HFFc6 (cell line): ENCODE data around the gene IER2. TPM values are rescaled to one million over a fixed set of nuclear protein-coding genes. Genes with fewer than 3 reads are reported as not detected.

Experiments used
- DNase-seq: peaks from one replicate; pipeline ENCODE4 v3.0.0-alpha.2; 2018
- H3K27ac Mint-ChIP-seq: 2 replicates; pipeline ENCODE4 v1.8.0; 2020; ENCODE audit warnings: mild to moderate bottlenecking, mixed read lengths
- H3K27me3 Mint-ChIP-seq: 2 replicates; pipeline ENCODE4 v1.8.0; 2021; ENCODE audit warnings: mild to moderate bottlenecking, moderate library complexity, mixed read lengths; ENCODE audit not compliant: insufficient read depth
- H3K36me3 Mint-ChIP-seq: 2 replicates; pipeline ENCODE4 v1.8.0; 2021; ENCODE audit warnings: low read depth, mixed read lengths
- H3K4me1 Mint-ChIP-seq: 2 replicates; pipeline ENCODE4 v1.8.0; 2020; ENCODE audit warnings: low read depth, mixed read lengths
- H3K4me3 Mint-ChIP-seq: 2 replicates; pipeline ENCODE4 v1.8.0; 2020; ENCODE audit warnings: mild to moderate bottlenecking, moderate library complexity, mixed read lengths
- H3K9me3 Mint-ChIP-seq: 2 replicates; pipeline ENCODE4 v1.8.0; 2020; ENCODE audit warnings: mild to moderate bottlenecking, mixed read lengths
- total RNA-seq, 6 experiments: library from RNA; stranded (reverse); fragmentation: NEBNext Ultra II Directional; extraction: Animal tissue kit (Norgen Biotek cat#: 25700); gene quantifications; 2 replicates in 1 of 6; 3 replicates in 5 of 6; pipeline ENCODE4 v1.2.3, GENCODE V29; 2021
- TF ChIP-seq, protein P1 (sequence below): fragments of 200-600 bp; sonication (generic); IDR thresholded peaks from 2 replicates; pipeline ENCODE4 v1.5.0; 2021; ENCODE audit warnings: antibody characterized with exemption, mild to moderate bottlenecking

The IER2 gene
- total RNA-seq, 6 experiments from 2014 or later = 68.9 to 91.2 (median 87.7) TPM

- peak; percentile 82 for DNase-seq
- H3K27ac Mint-ChIP-seq = peak overlapping the region; percentile 91
- H3K36me3 Mint-ChIP-seq = peaks cover 3% of the 10 kb centered on the region; the same call in 1 of the 2 replicates
- H3K9me3 Mint-ChIP-seq = no peaks in the 10 kb centered on the region
- peak overlapping the region; percentile 89 for H3K4me3 Mint-ChIP-seq
- H3K4me1 Mint-ChIP-seq = peaks cover 49% of the 10 kb centered on the region
- H3K27me3 Mint-ChIP-seq = no peaks in the 10 kb centered on the region; the same call in 1 of the 2 replicates
- TF ChIP-seq, protein P1, sequence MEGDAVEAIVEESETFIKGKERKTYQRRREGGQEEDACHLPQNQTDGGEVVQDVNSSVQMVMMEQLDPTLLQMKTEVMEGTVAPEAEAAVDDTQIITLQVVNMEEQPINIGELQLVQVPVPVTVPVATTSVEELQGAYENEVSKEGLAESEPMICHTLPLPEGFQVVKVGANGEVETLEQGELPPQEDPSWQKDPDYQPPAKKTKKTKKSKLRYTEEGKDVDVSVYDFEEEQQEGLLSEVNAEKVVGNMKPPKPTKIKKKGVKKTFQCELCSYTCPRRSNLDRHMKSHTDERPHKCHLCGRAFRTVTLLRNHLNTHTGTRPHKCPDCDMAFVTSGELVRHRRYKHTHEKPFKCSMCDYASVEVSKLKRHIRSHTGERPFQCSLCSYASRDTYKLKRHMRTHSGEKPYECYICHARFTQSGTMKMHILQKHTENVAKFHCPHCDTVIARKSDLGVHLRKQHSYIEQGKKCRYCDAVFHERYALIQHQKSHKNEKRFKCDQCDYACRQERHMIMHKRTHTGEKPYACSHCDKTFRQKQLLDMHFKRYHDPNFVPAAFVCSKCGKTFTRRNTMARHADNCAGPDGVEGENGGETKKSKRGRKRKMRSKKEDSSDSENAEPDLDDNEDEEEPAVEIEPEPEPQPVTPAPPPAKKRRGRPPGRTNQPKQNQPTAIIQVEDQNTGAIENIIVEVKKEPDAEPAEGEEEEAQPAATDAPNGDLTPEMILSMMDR = no peak
Measured at GRCh38 chr19:13120817-13121216, 29.4 kb upstream of the IER2 start.

DNA sequence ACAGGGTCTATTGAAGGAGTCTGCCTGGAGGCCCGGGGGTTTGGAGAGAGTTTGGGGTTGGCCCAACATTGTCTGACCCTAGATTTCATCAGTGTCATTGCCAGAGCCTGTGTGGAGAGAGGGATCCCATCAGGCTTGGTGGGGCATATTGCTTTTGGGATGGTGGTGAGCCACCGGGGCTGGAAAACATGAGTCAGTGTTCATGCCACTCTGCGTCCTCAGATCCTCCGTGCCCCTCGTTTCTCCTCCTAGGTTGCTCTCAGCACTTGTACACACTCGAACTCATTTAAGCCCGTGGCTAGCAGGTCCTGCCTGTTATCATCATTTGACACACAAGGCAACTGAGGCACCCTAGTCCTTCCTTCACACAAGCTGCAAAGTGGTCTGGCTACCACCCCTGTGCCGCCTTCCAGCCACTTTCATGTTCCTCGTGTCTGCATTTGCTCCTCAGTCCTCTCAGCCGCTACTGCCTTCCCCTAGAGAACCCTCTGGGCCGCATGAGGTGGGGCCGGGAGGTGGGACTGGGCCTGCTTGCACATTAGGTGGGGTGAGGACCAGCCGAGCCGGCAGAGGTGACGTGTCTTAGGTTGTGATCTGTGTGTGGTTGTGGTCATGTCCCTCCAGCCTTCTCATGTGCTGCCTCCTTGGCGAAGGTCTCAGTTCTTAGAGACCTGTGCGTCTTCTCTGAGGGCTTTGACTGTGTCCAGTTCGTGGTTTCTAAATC is 28.5 kb upstream of the IER2 start:
- TF ChIP-seq, protein P1 = no peak
- Mint-ChIP-seq H3K4me3 (no peak overlapping the region; the same call in 1 of the 2 replicates), H3K4me1 (peaks cover 45% of the 10 kb centered on the region), H3K27ac (peak overlapping the region; percentile 91), H3K9me3 (no peaks in the 10 kb centered on the region), H3K27me3 (no peaks in the 10 kb centered on the region; the same call in 1 of the 2 replicates), H3K36me3 (no peaks in the 10 kb centered on the region; the same call in 1 of the 2 replicates)
- DNase-seq = no peak

DNA sequence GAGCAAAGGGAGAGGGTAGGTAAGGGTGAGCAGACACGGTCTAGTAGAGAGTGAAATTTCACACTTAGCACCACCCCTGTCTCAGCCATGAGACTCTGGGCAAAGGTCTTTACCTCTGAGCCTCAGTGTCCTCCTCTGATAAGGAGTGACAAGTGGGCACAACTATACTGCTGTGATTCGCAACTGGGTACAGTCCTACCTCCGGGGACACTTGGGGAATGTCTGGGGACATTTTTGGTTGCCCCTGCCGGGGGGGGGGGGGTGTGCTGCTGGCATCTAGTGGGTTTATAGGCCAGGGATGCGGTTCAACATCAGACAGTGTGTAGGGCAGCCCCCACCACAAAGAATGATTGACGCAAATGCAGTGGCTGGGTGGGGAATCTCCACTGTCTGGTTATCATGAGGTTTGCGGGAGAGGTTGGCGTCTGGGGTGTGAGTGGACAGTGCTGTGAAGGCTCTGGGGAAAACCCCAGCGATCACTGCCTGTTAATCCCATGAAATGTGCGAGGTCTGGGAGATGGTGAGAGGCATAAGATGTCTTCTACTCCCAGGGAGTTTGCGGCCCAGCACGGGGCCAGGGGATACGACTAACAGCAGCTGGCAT is 27.8 kb upstream of the IER2 start:
- no peak for DNase-seq
- Mint-ChIP-seq H3K27me3 (no peaks in the 10 kb centered on the region; the same call in 1 of the 2 replicates), H3K9me3 (no peaks in the 10 kb centered on the region)

DNA sequence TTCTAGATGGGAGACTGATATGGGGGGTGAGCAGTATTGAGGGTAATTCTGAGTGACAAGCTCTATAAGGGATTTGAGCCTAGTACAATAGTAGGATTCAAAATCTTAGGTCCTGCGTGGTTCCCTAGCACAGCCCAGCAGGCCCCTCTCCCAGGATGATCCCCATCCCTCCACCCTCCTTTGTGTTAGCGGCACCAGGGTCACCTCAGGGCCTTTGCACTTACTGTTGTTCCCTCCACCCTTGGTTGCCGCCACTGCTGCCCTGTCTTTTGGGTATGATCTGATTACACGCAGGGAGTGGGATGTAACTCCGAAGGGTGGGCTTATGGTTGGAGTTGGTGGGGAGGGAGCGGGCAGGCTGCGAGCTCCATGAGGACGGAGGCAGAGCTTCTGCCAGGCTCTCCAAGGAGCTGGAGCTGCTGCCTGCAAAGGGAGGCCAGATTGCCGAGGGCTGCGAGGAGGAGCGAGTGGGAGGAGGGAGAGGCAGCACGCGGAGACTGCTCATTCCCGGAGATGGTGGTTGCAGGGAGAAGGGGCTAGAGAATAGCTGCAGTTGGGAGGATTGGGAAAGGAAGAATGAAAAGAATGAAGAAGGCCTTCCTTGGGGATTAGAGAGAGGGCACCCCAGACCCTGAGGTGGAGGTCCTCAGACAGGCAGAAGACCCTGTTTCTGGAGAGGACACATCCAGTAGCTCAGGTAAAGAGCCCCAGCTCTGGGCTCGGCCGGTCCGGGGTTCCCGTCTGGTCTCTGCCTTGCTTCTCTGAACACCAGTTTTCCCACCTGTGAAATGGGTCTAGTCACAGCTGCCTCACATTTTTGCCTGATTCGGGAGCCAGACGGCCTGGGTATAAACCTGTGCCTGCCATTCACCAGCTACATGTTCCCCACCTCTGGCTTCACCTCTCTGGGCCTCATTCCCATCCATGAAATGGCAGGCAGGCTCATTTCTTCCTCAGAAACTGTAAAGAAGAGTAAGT is 26.9 kb upstream of the IER2 start:
- Mint-ChIP-seq H3K4me1 (peaks cover 46% of the 10 kb centered on the region), H3K36me3 (no peaks in the 10 kb centered on the region; the same call in 1 of the 2 replicates), H3K9me3 (no peaks in the 10 kb centered on the region), H3K27ac (peak overlapping the region; percentile 74; the same call in 1 of the 2 replicates), H3K4me3 (no peak overlapping the region), H3K27me3 (no peaks in the 10 kb centered on the region)
- TF ChIP-seq, protein P1 = no peak
- DNase-seq = no peak

More for the DNA sequence above, 27.8 kb upstream of the IER2 start:
- TF ChIP-seq, protein P1 = no peak
- Mint-ChIP-seq H3K4me1 (peaks cover 38% of the 10 kb centered on the region), H3K27ac (peak overlapping the region; percentile 91), H3K36me3 (no peaks in the 10 kb centered on the region; the same call in 1 of the 2 replicates), H3K4me3 (no peak overlapping the region)

- H3K36me3 Mint-ChIP-seq = peaks cover 10% of the 10 kb centered on the region; the same call in 1 of the 2 replicates
- H3K27me3 Mint-ChIP-seq = no peaks in the 10 kb centered on the region
- H3K4me3 Mint-ChIP-seq = no peak overlapping the region
- H3K27ac Mint-ChIP-seq = peak overlapping the region; percentile 42; the same call in 1 of the 2 replicates
- peaks cover 34% of the 10 kb centered on the region for H3K4me1 Mint-ChIP-seq
- no peaks in the 10 kb centered on the region for H3K9me3 Mint-ChIP-seq
- DNase-seq = no peak
- TF ChIP-seq, protein P1 = no peak
Measured at GRCh38 chr19:13127051-13127450, 23.2 kb upstream of the IER2 start.
